Caco-2 (cell line): ENCODE measurements around the gene MIPEP. TPM values are rescaled to one million over a fixed set of nuclear protein-coding genes. Genes with fewer than 3 reads are reported as not detected.
A peak's percentile ranks its signal among the peaks of the same experiment; 100 is the strongest.

Experiments used
- BruUV-seq: library from RNA; stranded (reverse); fragments of 400-500 nt; replicated peaks from 2 replicates; lab custom pipeline; 2021; lab: Mats Ljungman, UMichigan
- CTCF ChIA-PET: fragments of 300-600 bp; sonication (Branson Sonifier 250); formaldehyde crosslinking; loops from one replicate; lab custom pipeline; 2022; ENCODE audit warnings: antibody characterized with exemption; lab: Charles Lee
- POLR2A ChIA-PET: fragments of 300-600 bp; sonication (Branson Sonifier 250); formaldehyde crosslinking; loops from one replicate; lab custom pipeline; 2022; ENCODE audit warnings: antibody characterized with exemption; lab: Charles Lee
- DNase-seq, 2 experiments: peaks; one replicate each; pipeline versions ENCODE4 v3.0.0 to v3.0.0-alpha.2; 2020 to 2022
- H3K27me3 ChIP-seq: replicated peaks from 2 replicates; pipeline ENCODE4 v1.6.0; 2011; ENCODE audit warnings: low read length; ENCODE audit not compliant: control insufficient read depth, insufficient read depth
- H3K36me3 ChIP-seq: 2 replicates; pipeline ENCODE4 v1.5.1; 2011; ENCODE audit warnings: low read length; ENCODE audit not compliant: control insufficient read depth, insufficient read depth
- H3K4me1 ChIP-seq: fragments of 250-450 bp; sonication (Bioruptor Pico); 2 replicates; pipeline ENCODE4 v1.5.1; 2020; ENCODE audit warnings: mild to moderate bottlenecking
- H3K4me3 ChIP-seq: 2 replicates; pipeline ENCODE4 v1.5.1; 2011; ENCODE audit warnings: low read depth, mild to moderate bottlenecking, control low read depth, low read length
- H3K9me3 ChIP-seq: fragments of 250-450 bp; sonication (Bioruptor Pico); 2 replicates; pipeline ENCODE4 v1.5.1; 2020; ENCODE audit warnings: mild to moderate bottlenecking, moderate library complexity
- H3K27ac Mint-ChIP-seq: one replicate; pipeline ENCODE4 v1.8.0; 2022; ENCODE audit warnings: mixed read lengths; ENCODE audit not compliant: unreplicated experiment
- H3K27me3 Mint-ChIP-seq: one replicate; pipeline ENCODE4 v1.8.0; 2022; ENCODE audit warnings: mixed read lengths; ENCODE audit not compliant: insufficient read depth, unreplicated experiment
- H3K36me3 Mint-ChIP-seq: one replicate; pipeline ENCODE4 v1.8.0; 2022; ENCODE audit warnings: mild to moderate bottlenecking, mixed read lengths; ENCODE audit not compliant: insufficient read depth, unreplicated experiment
- H3K4me1 Mint-ChIP-seq: one replicate; pipeline ENCODE4 v1.8.0; 2022; ENCODE audit warnings: low read depth, mixed read lengths; ENCODE audit not compliant: unreplicated experiment
- H3K4me3 Mint-ChIP-seq: one replicate; pipeline ENCODE4 v1.8.0; 2022; ENCODE audit warnings: mild to moderate bottlenecking, moderate library complexity, mixed read lengths; ENCODE audit not compliant: unreplicated experiment
- H3K9me3 Mint-ChIP-seq: one replicate; pipeline ENCODE4 v1.8.0; 2022; ENCODE audit warnings: mixed read lengths; ENCODE audit not compliant: unreplicated experiment
- CTCF ChIP-seq, 2 experiments: fragments of 200-600 bp in 1 of 2; IDR thresholded peaks; 1 replicate in 1 of 2; 2 replicates in 1 of 2; pipeline versions ENCODE4 v1.5.1 to v1.8.0; 2011 to 2022; ENCODE audit warnings: antibody characterized with exemption in 1 of 2, control low read depth in 1 of 2, inconsistent platforms in 1 of 2, low read depth in 1 of 2, low read length in 1 of 2, mild to moderate bottlenecking in 1 of 2, moderate library complexity in 1 of 2; ENCODE audit not compliant: insufficient read depth in 1 of 2, severe bottlenecking in 1 of 2, unreplicated experiment in 1 of 2
- intact Hi-C: fragments of 100-400 bp; cut with micrococcal nuclease; formaldehyde crosslinking; loops from one replicate; pipeline ENCODE4 v1.10.0; 2022; ENCODE audit not compliant: unreplicated experiment
- total RNA-seq: library from RNA; stranded (reverse); gene quantifications from 2 replicates; pipeline ENCODE4 v1.2.3, GENCODE V29; 2022

The MIPEP gene
- total RNA-seq, 1 experiment from 2014 or later, result 40.6 TPM

- ChIA-PET POLR2A (no interaction called here), CTCF (interaction anchor here (0.6 to 1.2 kb wide), 2 partner anchors 171 to 541 kb away, joined by 3 read pairs; no protein-coding TSS in a partner anchor)
- no peak overlapping the region for H3K4me3 ChIP-seq
- Mint-ChIP-seq H3K4me3 (no peak overlapping the region), H3K4me1 (peaks cover 38% of the 10 kb centered on the region), H3K36me3 (no peaks in the 10 kb centered on the region), H3K27me3 (no peaks in the 10 kb centered on the region), H3K27ac (peak overlapping the region; percentile 73), H3K9me3 (peaks cover 15% of the 10 kb centered on the region)
- TF ChIP-seq CTCF (IDR thresholded peaks at IDR 0.05; ENCODE audit: insufficient read depth in 1 of 2, low read depth in 1 of 2, low read length in 1 of 2, severe bottlenecking in 1 of 2, unreplicated experiment in 1 of 2), result no peak
- no peak for DNase-seq
- intact Hi-C loops, result loop anchor here (2.0 kb wide), 1 partner anchor 24 kb away; no protein-coding TSS in a partner anchor
- H3K4me1 ChIP-seq, result peaks cover 22% of the 10 kb centered on the region
- no peaks in the 10 kb centered on the region for H3K9me3 ChIP-seq
- BruUV-seq, result no TSS peak
- H3K27me3 ChIP-seq, result no peaks in the 10 kb centered on the region
- H3K36me3 ChIP-seq, result no peaks in the 10 kb centered on the region
These were observed 170.2 kb downstream of the MIPEP start for GRCh38 chr13:23718996-23719395.

- no peaks in the 10 kb centered on the region for H3K36me3 ChIP-seq
- peak overlapping the region; percentile 24 for H3K27ac Mint-ChIP-seq
- H3K9me3 Mint-ChIP-seq, result peaks cover 20% of the 10 kb centered on the region
- H3K36me3 Mint-ChIP-seq, result no peaks in the 10 kb centered on the region
- no peak for TF ChIP-seq CTCF (IDR thresholded peaks at IDR 0.05; ENCODE audit: insufficient read depth in 1 of 2, low read depth in 1 of 2, low read length in 1 of 2, severe bottlenecking in 1 of 2, unreplicated experiment in 1 of 2)
- H3K4me3 Mint-ChIP-seq, result no peak overlapping the region
- H3K27me3 ChIP-seq, result no peaks in the 10 kb centered on the region
- peaks cover 22% of the 10 kb centered on the region for H3K4me1 ChIP-seq
- no peaks in the 10 kb centered on the region for H3K9me3 ChIP-seq
- BruUV-seq, result no TSS peak
- H3K27me3 Mint-ChIP-seq, result no peaks in the 10 kb centered on the region
- H3K4me3 ChIP-seq, result no peak overlapping the region
- POLR2A ChIA-PET, result no interaction called here
- no peak for DNase-seq
- peaks cover 26% of the 10 kb centered on the region for H3K4me1 Mint-ChIP-seq
- CTCF ChIA-PET, result interaction anchor here (1.0 to 1.3 kb wide), 2 partner anchors 25 to 174 kb away, joined by 6 read pairs; no protein-coding TSS in a partner anchor
- intact Hi-C loops, result no loop called here
These were observed 172.8 kb downstream of the MIPEP start for GRCh38 chr13:23716401-23716800.

GRCh38 chr13:23715762-23716235, 173.4 kb downstream of the MIPEP start:
- H3K9me3 ChIP-seq, result no peaks in the 10 kb centered on the region
- Mint-ChIP-seq H3K4me3 (no peak overlapping the region), H3K27ac (peak overlapping the region; percentile 24), H3K27me3 (no peaks in the 10 kb centered on the region), H3K4me1 (peaks cover 26% of the 10 kb centered on the region), H3K9me3 (peaks cover 20% of the 10 kb centered on the region), H3K36me3 (no peaks in the 10 kb centered on the region)
- POLR2A ChIA-PET, result no interaction called here
- intact Hi-C loops, result loop anchor here (1.0 kb wide), 1 partner anchor 156 kb away; no protein-coding TSS in a partner anchor
- no peaks in the 10 kb centered on the region for H3K27me3 ChIP-seq
- H3K4me3 ChIP-seq, result no peak overlapping the region
- DNase-seq, result peak; percentile 72 to 74
- CTCF ChIA-PET, result interaction anchor here (1.0 to 1.3 kb wide), 2 partner anchors 26 to 174 kb away, joined by 6 read pairs; no protein-coding TSS in a partner anchor
- TF ChIP-seq CTCF (IDR thresholded peaks at IDR 0.05; ENCODE audit: insufficient read depth in 1 of 2, low read depth in 1 of 2, low read length in 1 of 2, severe bottlenecking in 1 of 2, unreplicated experiment in 1 of 2), result peak; percentile 46 to 51
- no TSS peak for BruUV-seq
- H3K36me3 ChIP-seq, result no peaks in the 10 kb centered on the region
- H3K4me1 ChIP-seq, result peaks cover 22% of the 10 kb centered on the region
